GM12891 (cell line): ENCODE data around the gene PPP1R27.

Experiments
- POLR2A ChIP-seq: IDR thresholded peaks from 2 replicates; pipeline ENCODE4 v1.6.1; 2011; ENCODE audit warnings: low read depth, low read length, control low read depth
- POLR2AphosphoS5 ChIP-seq: IDR thresholded peaks from 2 replicates; pipeline ENCODE4 v1.6.1; 2011; ENCODE audit warnings: low read depth, low read length, control low read depth
- SPI1 ChIP-seq: IDR thresholded peaks from 2 replicates; pipeline ENCODE4 v1.6.1; 2011; ENCODE audit warnings: low read depth, low read length, control low read depth
- TAF1 ChIP-seq: IDR thresholded peaks from 2 replicates; pipeline ENCODE4 v1.6.1; 2011; ENCODE audit warnings: low read depth, low read length, control low read depth

DNA sequence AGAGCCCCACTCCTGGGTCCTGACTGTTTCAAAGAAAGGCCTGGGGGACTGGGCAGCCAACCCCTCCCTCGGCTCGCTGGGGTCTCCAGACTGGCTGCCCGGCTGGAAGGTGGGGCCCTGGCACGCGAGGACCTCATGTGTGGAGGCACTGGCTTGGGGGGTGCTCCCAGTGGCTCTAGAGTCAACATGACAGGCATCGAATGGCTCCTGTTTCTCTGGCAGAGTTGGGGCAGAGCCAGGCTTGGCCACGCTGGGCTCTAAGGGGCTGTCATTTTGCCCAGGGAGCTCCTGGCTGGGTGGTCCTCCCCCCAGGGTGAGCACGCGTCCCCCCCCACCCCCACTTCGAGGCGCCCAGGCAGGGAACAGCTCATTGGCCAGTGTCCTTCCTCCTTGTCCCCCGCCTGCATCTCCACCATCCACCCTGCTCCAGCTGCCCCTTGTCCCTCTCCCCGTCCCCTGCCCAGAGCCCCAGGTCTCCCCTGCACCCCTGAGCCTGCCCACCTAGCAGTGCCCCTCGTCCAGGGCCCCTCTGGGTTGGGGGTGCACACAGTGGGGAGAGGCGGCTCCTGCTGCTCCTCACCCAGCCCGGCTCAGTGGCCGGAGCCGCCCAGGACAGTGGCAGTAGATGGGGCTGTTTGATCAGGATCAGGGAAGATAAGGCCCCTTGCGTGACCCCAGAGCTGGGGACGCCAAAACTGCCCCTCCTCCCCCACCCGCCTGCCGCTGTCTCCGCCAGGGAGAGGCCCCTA is 28.2 kb downstream of the PPP1R27 start:
- TF ChIP-seq POLR2A (no peak), POLR2AphosphoS5 (no peak), TAF1 (no peak), SPI1 (no peak)
